HEK293 (cell line): ENCODE results near the gene PATL2.
A peak's percentile ranks its signal among the peaks of the same experiment; 100 is the strongest.
"Not testable (repeated sequence)": the region's sequence is repeated elsewhere in the genome, so short reads cannot be mapped to it uniquely, and the experiment has no call there.

ENCODE experiments used
- CTCF ChIA-PET: fragments of 350-600 bp; formaldehyde crosslinking; extraction: SDS; loops from one replicate; lab custom pipeline; 2021; ENCODE audit warnings: antibody characterized with exemption; lab: Yijun Ruan, JAX
- POLR2A ChIA-PET: fragments of 300-600 bp; formaldehyde crosslinking; extraction: SDS; loops from one replicate; lab custom pipeline; 2020; ENCODE audit warnings: antibody characterized with exemption, inconsistent platforms; lab: Yijun Ruan, JAX
- H3K27ac ChIP-seq: fragments of 200-500 bp; sonication (Bioruptor generic); 2 replicates; pipeline ENCODE4 v1.5.1; 2014; ENCODE audit warnings: low read depth, low read length, control low read depth, inconsistent platforms; ENCODE audit errors: extremely low read depth
- H3K36me3 ChIP-seq, 2 experiments: fragments of 200-500 bp in 1 of 2; sonication (Bioruptor generic) in 1 of 2; 1 replicate in 1 of 2; 2 replicates in 1 of 2; pipeline ENCODE4 v1.5.1; 2014 to 2017; ENCODE audit warnings: inconsistent platforms in 2 of 2, low read length in 2 of 2; ENCODE audit not compliant: control insufficient read depth in 2 of 2, insufficient read depth in 1 of 2
- H3K4me1 ChIP-seq: fragments of 200-500 bp; sonication (Bioruptor generic); 2 replicates; pipeline ENCODE4 v1.5.1; 2014; ENCODE audit warnings: mild to moderate bottlenecking, low read length, inconsistent platforms; ENCODE audit not compliant: control insufficient read depth, insufficient read depth
- H3K4me3 ChIP-seq: 2 replicates; pipeline ENCODE4 v1.5.1; 2011; ENCODE audit warnings: low read depth, mild to moderate bottlenecking, control low read depth, low read length, moderate library complexity
- H3K9me3 ChIP-seq: fragments of 200-500 bp; sonication (Bioruptor generic); 2 replicates; pipeline ENCODE4 v1.5.1; 2014; ENCODE audit warnings: low read depth, low read length, inconsistent platforms; ENCODE audit not compliant: control insufficient read depth, insufficient read depth
- EGR2 ChIP-seq: fragments of 450-650 bp; formaldehyde crosslinking; IDR thresholded peaks from 2 replicates; pipeline ENCODE4 v1.5.1; 2016; ENCODE audit warnings: low read depth, missing biosample characterization, missing genetic modification characterization
- GLIS1 ChIP-seq: fragments of 450-650 bp; formaldehyde crosslinking; IDR thresholded peaks from 2 replicates; pipeline ENCODE4 v1.5.1; 2016; ENCODE audit warnings: missing biosample characterization, missing genetic modification characterization
- KLF1 ChIP-seq: fragments of 450-650 bp; formaldehyde crosslinking; IDR thresholded peaks from 2 replicates; pipeline ENCODE4 v1.5.1; 2016; ENCODE audit warnings: missing biosample characterization, missing genetic modification characterization
- OSR2 ChIP-seq: fragments of 450-650 bp; formaldehyde crosslinking; IDR thresholded peaks from 2 replicates; pipeline ENCODE4 v1.5.1; 2016; ENCODE audit warnings: missing biosample characterization, missing genetic modification characterization
- PRDM10 ChIP-seq: fragments of 450-650 bp; formaldehyde crosslinking; IDR thresholded peaks from 2 replicates; pipeline ENCODE4 v1.5.1; 2016; ENCODE audit warnings: missing biosample characterization, missing genetic modification characterization
- SP7 ChIP-seq: fragments of 450-650 bp; formaldehyde crosslinking; IDR thresholded peaks from 2 replicates; pipeline ENCODE4 v1.5.1; 2016; ENCODE audit warnings: missing biosample characterization, missing genetic modification characterization
- ZFHX2 ChIP-seq: fragments of 450-650 bp; formaldehyde crosslinking; conservative IDR thresholded peaks from 2 replicates; pipeline ENCODE4 v1.5.1; 2016; ENCODE audit warnings: missing biosample characterization, missing genetic modification characterization
- ZIC2 ChIP-seq: fragments of 450-650 bp; formaldehyde crosslinking; IDR thresholded peaks from 2 replicates; pipeline ENCODE4 v1.5.1; 2016; ENCODE audit warnings: missing biosample characterization, missing genetic modification characterization
- ZNF335 ChIP-seq: fragments of 450-650 bp; formaldehyde crosslinking; conservative IDR thresholded peaks from 2 replicates; pipeline ENCODE4 v1.5.1; 2016; ENCODE audit warnings: missing biosample characterization, missing genetic modification characterization
- ZNF394 ChIP-seq: fragments of 450-650 bp; formaldehyde crosslinking; IDR thresholded peaks from 2 replicates; pipeline ENCODE4 v1.5.1; 2016; ENCODE audit warnings: missing biosample characterization, missing genetic modification characterization, mild to moderate bottlenecking, moderate library complexity, borderline replicate concordance
- ZNF398 ChIP-seq: fragments of 450-650 bp; formaldehyde crosslinking; IDR thresholded peaks from 2 replicates; pipeline ENCODE4 v1.5.1; 2017; ENCODE audit warnings: missing biosample characterization, missing genetic modification characterization
- ZNF501 ChIP-seq: fragments of 450-650 bp; formaldehyde crosslinking; IDR thresholded peaks from 2 replicates; pipeline ENCODE4 v1.5.1; 2016; ENCODE audit warnings: missing biosample characterization, missing genetic modification characterization
- ZNF600 ChIP-seq: fragments of 450-650 bp; formaldehyde crosslinking; IDR thresholded peaks from 2 replicates; pipeline ENCODE4 v1.5.1; 2016; ENCODE audit warnings: missing biosample characterization, missing genetic modification characterization
- ZNF629 ChIP-seq: fragments of 450-650 bp; formaldehyde crosslinking; IDR thresholded peaks from 2 replicates; pipeline ENCODE4 v1.5.1; 2017; ENCODE audit warnings: missing biosample characterization, missing genetic modification characterization
- ZSCAN30 ChIP-seq: fragments of 450-650 bp; IDR thresholded peaks from 2 replicates; pipeline ENCODE4 v1.5.1; 2018; ENCODE audit warnings: missing biosample characterization, mild to moderate bottlenecking, missing genetic modification characterization, moderate library complexity
- TF ChIP-seq, protein P1 (sequence below): fragments of 450-650 bp; formaldehyde crosslinking; IDR thresholded peaks from 2 replicates; pipeline ENCODE4 v1.5.1; 2016; ENCODE audit warnings: missing biosample characterization, missing genetic modification characterization
- TF ChIP-seq, protein P2 (sequence below): fragments of 450-650 bp; formaldehyde crosslinking; IDR thresholded peaks from 2 replicates; pipeline ENCODE4 v1.5.1; 2016; ENCODE audit warnings: missing biosample characterization, missing genetic modification characterization

PATL2 gene

DNA sequence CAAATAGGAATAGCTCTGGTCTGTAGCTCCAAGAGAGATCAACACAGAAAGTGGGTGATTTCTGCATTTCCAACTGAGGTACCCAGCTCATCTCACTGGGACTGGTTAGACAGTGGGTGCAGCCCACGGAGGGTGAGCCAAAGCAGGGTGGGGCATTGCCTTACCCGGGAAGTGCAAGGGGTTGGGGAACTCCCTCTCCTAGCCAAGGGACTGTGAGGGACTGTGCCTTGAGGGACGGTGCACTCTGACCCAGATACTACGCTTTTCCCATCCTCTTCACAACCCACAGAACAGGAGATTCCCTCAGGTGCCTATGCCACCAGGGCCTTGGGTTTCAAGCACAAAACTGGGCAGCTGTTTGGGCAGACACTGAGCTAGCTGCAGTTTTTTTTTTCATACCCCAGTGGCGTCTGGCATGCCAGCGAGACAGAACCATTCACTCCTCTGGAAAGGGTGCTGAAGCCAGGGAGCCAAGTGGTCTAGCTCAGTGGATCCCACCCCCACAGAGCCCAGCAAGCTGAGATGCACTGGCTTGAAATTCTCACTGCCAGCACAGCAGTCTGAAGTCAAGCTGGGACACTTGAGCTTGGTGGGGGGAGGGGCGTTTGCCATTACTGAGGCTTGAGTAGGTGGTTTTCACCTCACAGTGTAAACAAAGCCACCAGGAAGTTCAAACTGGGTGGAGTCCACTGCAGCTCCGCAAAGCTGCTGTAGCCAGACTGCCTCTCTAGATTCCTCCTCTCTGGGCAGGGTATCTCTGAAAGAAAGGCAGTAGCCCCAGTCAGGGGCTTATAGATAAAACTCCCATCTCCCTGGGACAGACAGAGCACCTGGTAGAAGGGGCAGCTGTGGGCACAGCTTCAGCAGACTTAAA lies 28.1 kb downstream of the PATL2 start:
- H3K27ac ChIP-seq = not testable (repeated sequence)
- ChIA-PET POLR2A (interaction anchor here (1.1 to 2.5 kb wide), 3 partner anchors 19 to 46 kb away, joined by 4 to 15 read pairs (median 4); partner anchors contain the start of genes B2M, PATL2 and SPG11), CTCF (interaction anchor here (0.8 to 1.3 kb wide), 4 partner anchors 11 to 54 kb away, joined by 3 to 6 read pairs (median 3); partner anchors contain the start of gene SPG11)

More for the DNA sequence above, 28.1 kb downstream of the PATL2 start:
- not testable (repeated sequence) for H3K36me3 ChIP-seq, H3K9me3 ChIP-seq, H3K4me3 ChIP-seq, H3K4me1 ChIP-seq
- TF ChIP-seq ZNF600 (tag by site-specific recombination) (peak; percentile 30; the same call in 1 of the 2 replicates), SP7 (peak; percentile 40; the same call in 1 of the 2 replicates), ZNF398 (tag by site-specific recombination) (0 out of 2 replicates have a peak, but pooled peaks have one; percentile 19), ZSCAN30 (tag by site-specific recombination) (peak; percentile 53; the same call in 1 of the 2 replicates), ZIC2 (tag by site-specific recombination) (peak; percentile 83), KLF1 (tag by site-specific recombination) (peak; percentile 21; the same call in 1 of the 2 replicates), ZFHX2 (tag by site-specific recombination) (peak; percentile 62; the same call in 1 of the 2 replicates), EGR2 (tag by site-specific recombination) (peak; percentile 55), ZNF394 (peak; percentile 21; the same call in 1 of the 2 replicates), ZNF335 (tag by site-specific recombination) (peak; percentile 48; the same call in 1 of the 2 replicates), GLIS1 (tag by site-specific recombination) (peak; percentile 34; the same call in 1 of the 2 replicates), ZNF629 (tag by site-specific recombination) (0 out of 2 replicates have a peak, but pooled peaks have one; percentile 22), OSR2 (tag by site-specific recombination) (peak; percentile 16; the same call in 1 of the 2 replicates), ZNF501 (tag by site-specific recombination) (0 out of 2 replicates have a peak, but pooled peaks have one; percentile 17), PRDM10 (tag by site-specific recombination) (peak; percentile 96)
- TF ChIP-seq, protein P1, sequence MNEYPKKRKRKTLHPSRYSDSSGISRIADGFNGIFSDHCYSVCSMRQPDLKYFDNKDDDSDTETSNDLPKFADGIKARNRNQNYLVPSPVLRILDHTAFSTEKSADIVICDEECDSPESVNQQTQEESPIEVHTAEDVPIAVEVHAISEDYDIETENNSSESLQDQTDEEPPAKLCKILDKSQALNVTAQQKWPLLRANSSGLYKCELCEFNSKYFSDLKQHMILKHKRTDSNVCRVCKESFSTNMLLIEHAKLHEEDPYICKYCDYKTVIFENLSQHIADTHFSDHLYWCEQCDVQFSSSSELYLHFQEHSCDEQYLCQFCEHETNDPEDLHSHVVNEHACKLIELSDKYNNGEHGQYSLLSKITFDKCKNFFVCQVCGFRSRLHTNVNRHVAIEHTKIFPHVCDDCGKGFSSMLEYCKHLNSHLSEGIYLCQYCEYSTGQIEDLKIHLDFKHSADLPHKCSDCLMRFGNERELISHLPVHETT (tag by site-specific recombination) = peak; percentile 44; the same call in 1 of the 2 replicates
- TF ChIP-seq, protein P2, sequence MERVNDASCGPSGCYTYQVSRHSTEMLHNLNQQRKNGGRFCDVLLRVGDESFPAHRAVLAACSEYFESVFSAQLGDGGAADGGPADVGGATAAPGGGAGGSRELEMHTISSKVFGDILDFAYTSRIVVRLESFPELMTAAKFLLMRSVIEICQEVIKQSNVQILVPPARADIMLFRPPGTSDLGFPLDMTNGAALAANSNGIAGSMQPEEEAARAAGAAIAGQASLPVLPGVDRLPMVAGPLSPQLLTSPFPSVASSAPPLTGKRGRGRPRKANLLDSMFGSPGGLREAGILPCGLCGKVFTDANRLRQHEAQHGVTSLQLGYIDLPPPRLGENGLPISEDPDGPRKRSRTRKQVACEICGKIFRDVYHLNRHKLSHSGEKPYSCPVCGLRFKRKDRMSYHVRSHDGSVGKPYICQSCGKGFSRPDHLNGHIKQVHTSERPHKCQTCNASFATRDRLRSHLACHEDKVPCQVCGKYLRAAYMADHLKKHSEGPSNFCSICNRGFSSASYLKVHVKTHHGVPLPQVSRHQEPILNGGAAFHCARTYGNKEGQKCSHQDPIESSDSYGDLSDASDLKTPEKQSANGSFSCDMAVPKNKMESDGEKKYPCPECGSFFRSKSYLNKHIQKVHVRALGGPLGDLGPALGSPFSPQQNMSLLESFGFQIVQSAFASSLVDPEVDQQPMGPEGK = 0 out of 2 replicates have a peak, but pooled peaks have one; percentile 56
